RWPE2 (cell line): ENCODE data around the gene B4GALT6.

ENCODE experiments used
- ATAC-seq: fragments of 200-7000 bp; cut with Tn5 transposase; 3 replicates; pipeline ENCODE4 v1.9.1; 2021; ENCODE audit warnings: low read depth
- DNase-seq: peaks from one replicate; pipeline ENCODE4 v3.0.0-alpha.2; 2020; ENCODE audit warnings: low spot score
- H3K27ac ChIP-seq: fragments of 450-650 bp; 2 replicates; pipeline ENCODE4 v1.5.1; 2017; ENCODE audit warnings: mild to moderate bottlenecking; ENCODE audit not compliant: poor library complexity, severe bottlenecking
- H3K27me3 ChIP-seq: fragments of 250-450 bp; sonication (Bioruptor Pico); 2 replicates; pipeline ENCODE4 v1.5.1; 2021; ENCODE audit warnings: mild to moderate bottlenecking, moderate library complexity; ENCODE audit not compliant: insufficient read depth, poor library complexity, severe bottlenecking
- H3K36me3 ChIP-seq: fragments of 250-450 bp; sonication (Bioruptor Pico); 2 replicates; pipeline ENCODE4 v1.5.1; 2020; ENCODE audit warnings: low read depth, mild to moderate bottlenecking, moderate library complexity
- H3K4me1 ChIP-seq: fragments of 250-450 bp; sonication (Bioruptor Pico); 2 replicates; pipeline ENCODE4 v1.5.1; 2021; ENCODE audit warnings: mild to moderate bottlenecking, moderate library complexity; ENCODE audit not compliant: insufficient read depth, poor library complexity, severe bottlenecking
- H3K4me3 ChIP-seq: fragments of 250-450 bp; sonication (Bioruptor Pico); 2 replicates; pipeline ENCODE4 v1.5.1; 2021; ENCODE audit warnings: mild to moderate bottlenecking, moderate library complexity; ENCODE audit not compliant: severe bottlenecking
- H3K9me3 ChIP-seq: fragments of 250-450 bp; sonication (Bioruptor Pico); 2 replicates; pipeline ENCODE4 v1.5.1; 2021; ENCODE audit warnings: mild to moderate bottlenecking, moderate library complexity; ENCODE audit not compliant: severe bottlenecking
- TF ChIP-seq, protein P1 (sequence below): fragments of 450-650 bp; IDR thresholded peaks from one replicate; pipeline ENCODE4 v1.5.1; 2017; ENCODE audit warnings: mild to moderate bottlenecking, moderate library complexity; ENCODE audit not compliant: poor library complexity, severe bottlenecking

Gene B4GALT6

DNA sequence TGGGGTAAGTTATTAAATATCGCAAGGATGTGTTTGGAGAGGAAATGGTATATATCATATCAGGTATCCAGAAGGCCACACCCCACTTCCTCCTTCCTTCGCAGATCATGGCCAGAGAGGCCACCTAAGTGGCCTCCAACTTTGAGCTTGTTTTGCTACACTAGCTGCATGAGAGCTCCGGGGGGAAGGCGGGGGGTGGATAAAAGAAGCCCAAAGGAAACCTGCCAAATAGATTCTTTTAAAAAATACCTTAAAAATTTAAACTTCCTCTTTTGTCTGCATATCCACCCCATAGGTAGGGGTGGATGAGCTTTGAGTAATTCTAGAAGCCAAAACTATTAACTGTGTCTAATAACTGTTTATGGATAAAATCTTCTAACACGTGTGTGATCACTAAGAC, 98.4 kb downstream of the B4GALT6 start:
- H3K4me1 ChIP-seq, result no peaks in the 10 kb centered on the region
- DNase-seq, result no peak
- no peak overlapping the region for H3K27ac ChIP-seq
- TF ChIP-seq, protein P1, sequence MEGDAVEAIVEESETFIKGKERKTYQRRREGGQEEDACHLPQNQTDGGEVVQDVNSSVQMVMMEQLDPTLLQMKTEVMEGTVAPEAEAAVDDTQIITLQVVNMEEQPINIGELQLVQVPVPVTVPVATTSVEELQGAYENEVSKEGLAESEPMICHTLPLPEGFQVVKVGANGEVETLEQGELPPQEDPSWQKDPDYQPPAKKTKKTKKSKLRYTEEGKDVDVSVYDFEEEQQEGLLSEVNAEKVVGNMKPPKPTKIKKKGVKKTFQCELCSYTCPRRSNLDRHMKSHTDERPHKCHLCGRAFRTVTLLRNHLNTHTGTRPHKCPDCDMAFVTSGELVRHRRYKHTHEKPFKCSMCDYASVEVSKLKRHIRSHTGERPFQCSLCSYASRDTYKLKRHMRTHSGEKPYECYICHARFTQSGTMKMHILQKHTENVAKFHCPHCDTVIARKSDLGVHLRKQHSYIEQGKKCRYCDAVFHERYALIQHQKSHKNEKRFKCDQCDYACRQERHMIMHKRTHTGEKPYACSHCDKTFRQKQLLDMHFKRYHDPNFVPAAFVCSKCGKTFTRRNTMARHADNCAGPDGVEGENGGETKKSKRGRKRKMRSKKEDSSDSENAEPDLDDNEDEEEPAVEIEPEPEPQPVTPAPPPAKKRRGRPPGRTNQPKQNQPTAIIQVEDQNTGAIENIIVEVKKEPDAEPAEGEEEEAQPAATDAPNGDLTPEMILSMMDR, result no peak
- ATAC-seq, result no peak
- no peaks in the 10 kb centered on the region for H3K36me3 ChIP-seq
- H3K4me3 ChIP-seq, result no peak overlapping the region
- H3K27me3 ChIP-seq, result no peaks in the 10 kb centered on the region
- no peaks in the 10 kb centered on the region for H3K9me3 ChIP-seq

DNA sequence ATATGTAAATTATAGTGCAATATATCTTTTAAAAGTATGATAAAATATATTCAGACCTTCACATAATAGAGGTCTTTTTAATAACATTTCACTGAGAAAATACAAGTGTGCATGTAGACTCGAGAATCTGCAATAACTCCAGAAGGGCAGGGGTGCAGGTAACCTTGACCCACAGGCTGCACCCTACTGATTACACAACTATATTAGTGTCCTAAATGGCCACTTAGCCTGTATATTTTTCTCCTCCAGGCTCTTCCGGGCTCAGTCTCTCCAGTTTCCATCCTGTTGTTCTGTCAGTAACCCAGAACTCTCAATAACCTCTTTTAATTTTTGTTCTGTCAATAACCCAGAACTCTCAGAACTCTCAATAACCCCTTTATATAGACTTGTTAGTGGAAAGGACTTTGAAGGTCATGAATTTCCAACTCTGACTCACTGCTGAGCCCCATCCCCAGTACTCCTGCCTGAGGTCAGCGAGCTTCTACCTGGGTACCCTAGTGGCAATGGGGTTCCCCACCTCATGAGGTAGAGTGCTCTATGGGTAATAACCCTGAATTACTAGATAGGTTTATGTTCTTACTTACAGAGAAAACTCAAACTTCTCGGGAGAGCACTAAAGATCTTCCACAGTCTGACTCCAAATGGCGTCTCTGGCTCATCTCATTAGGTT, 101.1 kb downstream of the B4GALT6 start:
- Histone ChIP-seq H3K4me3 (no peak overlapping the region), H3K9me3 (no peaks in the 10 kb centered on the region), H3K4me1 (no peaks in the 10 kb centered on the region), H3K36me3 (no peaks in the 10 kb centered on the region), H3K27me3 (no peaks in the 10 kb centered on the region), H3K27ac (no peak overlapping the region)
- DNase-seq, result no peak
- ATAC-seq, result no peak
- TF ChIP-seq, protein P1, result no peak

DNA sequence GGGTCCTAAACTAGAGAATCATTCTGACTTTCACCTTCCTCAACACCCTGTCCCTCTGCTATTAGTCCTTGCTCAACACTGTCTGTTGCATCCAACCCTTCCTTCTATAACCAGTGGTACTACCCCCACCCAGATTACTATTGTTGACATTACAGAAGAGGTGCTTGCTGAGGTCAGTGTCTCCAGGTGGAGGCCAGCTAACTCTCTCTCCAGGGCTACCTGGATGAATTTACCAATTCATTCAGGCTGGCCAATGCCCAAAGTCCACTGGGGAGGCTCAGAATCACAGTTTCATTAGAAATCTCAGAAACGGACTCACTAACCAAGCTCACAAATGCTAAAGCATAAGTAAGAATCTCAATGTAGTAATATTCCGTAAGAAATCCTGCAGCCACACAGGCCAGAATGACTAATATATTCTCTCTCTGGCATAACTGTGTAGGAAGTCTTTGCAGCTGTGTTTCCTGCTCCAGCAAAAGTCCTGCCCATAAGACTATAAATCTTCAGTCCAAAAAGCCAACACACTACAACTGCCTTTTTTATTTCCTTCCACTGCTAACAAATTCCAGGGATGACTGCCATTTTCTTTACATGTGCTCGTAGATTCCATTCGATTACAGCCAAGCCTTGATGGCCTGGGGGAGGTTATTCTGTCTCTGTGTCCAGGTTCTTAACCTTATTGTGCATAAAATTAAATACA, 102.7 kb downstream of the B4GALT6 start:
- ATAC-seq, result peak; percentile 51; the same call in 2 of the 3 replicates
- no peak for DNase-seq
- no peaks in the 10 kb centered on the region for H3K9me3 ChIP-seq
- no peak overlapping the region for H3K4me3 ChIP-seq
- no peaks in the 10 kb centered on the region for H3K36me3 ChIP-seq
- no peaks in the 10 kb centered on the region for H3K4me1 ChIP-seq
- no peak overlapping the region for H3K27ac ChIP-seq
- TF ChIP-seq, protein P1, result no peak
- no peaks in the 10 kb centered on the region for H3K27me3 ChIP-seq

DNA sequence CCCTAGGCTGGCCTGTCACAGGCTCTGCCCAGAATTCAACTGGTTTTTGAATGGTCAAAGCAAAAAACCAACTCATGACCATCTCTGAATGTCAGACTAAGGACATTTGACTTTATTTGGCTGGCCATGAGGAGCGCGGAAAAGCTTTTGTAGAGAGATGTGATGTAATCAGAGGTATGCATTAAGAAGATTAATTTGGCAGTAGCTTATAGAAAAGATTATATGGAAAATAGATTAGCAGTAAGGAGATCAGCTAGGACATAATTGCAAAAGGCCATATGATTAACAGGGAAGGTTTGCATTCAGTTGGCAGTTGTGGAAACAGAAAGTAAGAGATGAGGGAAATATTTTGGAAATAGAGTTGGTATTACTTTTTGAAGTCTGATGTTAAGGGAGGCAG, 105.0 kb downstream of the B4GALT6 start:
- DNase-seq (no peak), ATAC-seq (no peak)
- Histone ChIP-seq H3K27ac (no peak overlapping the region), H3K36me3 (no peaks in the 10 kb centered on the region), H3K9me3 (no peaks in the 10 kb centered on the region), H3K27me3 (no peaks in the 10 kb centered on the region), H3K4me1 (no peaks in the 10 kb centered on the region), H3K4me3 (no peak overlapping the region)
- TF ChIP-seq, protein P1, result no peak

DNA sequence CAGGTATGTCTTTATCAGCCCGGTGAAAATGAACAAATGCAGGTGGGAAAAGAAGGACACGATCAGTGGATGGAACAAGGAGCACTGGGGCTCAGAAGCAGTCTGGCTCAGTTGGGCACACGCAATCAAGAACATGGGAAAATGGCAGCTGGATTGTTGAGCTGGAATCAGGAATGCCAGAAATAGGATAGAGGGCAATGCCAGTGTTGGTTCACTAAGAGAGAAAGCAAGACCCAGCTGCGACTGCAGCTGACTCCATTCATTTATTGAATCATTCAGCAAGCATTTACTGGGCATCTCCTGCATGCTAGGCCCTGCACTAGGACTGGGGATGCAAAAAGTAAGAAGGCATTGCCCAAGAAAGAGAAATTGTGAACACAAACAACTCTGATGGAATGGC, 106.3 kb downstream of the B4GALT6 start:
- DNase-seq (no peak), ATAC-seq (no peak)
- no peaks in the 10 kb centered on the region for H3K36me3 ChIP-seq
- H3K4me1 ChIP-seq, result no peaks in the 10 kb centered on the region
- H3K27ac ChIP-seq, result no peak overlapping the region
- no peak overlapping the region for H3K4me3 ChIP-seq
- no peaks in the 10 kb centered on the region for H3K27me3 ChIP-seq
- H3K9me3 ChIP-seq, result no peaks in the 10 kb centered on the region
- TF ChIP-seq, protein P1, result no peak
